Activated naive CD8-positive, alpha-beta T cell (primary cell): ENCODE measurements around the gene R3HDM1.
"Not testable (repeated sequence)": the region's sequence is repeated elsewhere in the genome, so short reads cannot be mapped to it uniquely, and the experiment has no call there.

Experiments
- H3K27ac Mint-ChIP-seq: one replicate; pipeline ENCODE4 v1.8.0; 2021; ENCODE audit warnings: mixed read lengths
- H3K27me3 Mint-ChIP-seq: one replicate; pipeline ENCODE4 v1.8.0; 2021; ENCODE audit warnings: mixed read lengths
- H3K36me3 Mint-ChIP-seq: one replicate; pipeline ENCODE4 v1.8.0; 2021; ENCODE audit warnings: mixed read lengths
- H3K4me1 Mint-ChIP-seq: one replicate; pipeline ENCODE4 v1.8.0; 2021; ENCODE audit warnings: low read depth, mixed read lengths
- H3K4me3 Mint-ChIP-seq: one replicate; pipeline ENCODE4 v1.8.0; 2021; ENCODE audit warnings: mild to moderate bottlenecking, mixed read lengths
- H3K9me3 Mint-ChIP-seq: one replicate; pipeline ENCODE4 v1.8.0; 2021; ENCODE audit warnings: low read depth, mixed read lengths

The R3HDM1 gene

GRCh38 chr2:135694711-135695110 is 163.4 kb downstream of the R3HDM1 start:
- no peaks in the 10 kb centered on the region for H3K27me3 Mint-ChIP-seq
- H3K4me3 Mint-ChIP-seq, result no peak overlapping the region
- H3K27ac Mint-ChIP-seq, result peak overlapping the region; percentile 56
- H3K9me3 Mint-ChIP-seq, result no peaks in the 10 kb centered on the region
- H3K4me1 Mint-ChIP-seq, result peaks cover 34% of the 10 kb centered on the region
- H3K36me3 Mint-ChIP-seq, result peaks cover 20% of the 10 kb centered on the region

GRCh38 chr2:135698838-135699237 is 167.6 kb downstream of the R3HDM1 start:
- Mint-ChIP-seq H3K4me1 (peaks cover 13% of the 10 kb centered on the region), H3K4me3 (no peak overlapping the region), H3K9me3 (no peaks in the 10 kb centered on the region), H3K27ac (no peak overlapping the region), H3K36me3 (peaks cover 16% of the 10 kb centered on the region), H3K27me3 (no peaks in the 10 kb centered on the region)

GRCh38 chr2:135701442-135701841 is 170.2 kb downstream of the R3HDM1 start:
- Mint-ChIP-seq H3K4me3 (no peak overlapping the region), H3K36me3 (no peaks in the 10 kb centered on the region), H3K9me3 (no peaks in the 10 kb centered on the region), H3K4me1 (no peaks in the 10 kb centered on the region), H3K27ac (no peak overlapping the region), H3K27me3 (no peaks in the 10 kb centered on the region)

GRCh38 chr2:135703300-135703699 is 172.0 kb downstream of the R3HDM1 start:
- Mint-ChIP-seq H3K27me3 (no peaks in the 10 kb centered on the region), H3K36me3 (no peaks in the 10 kb centered on the region), H3K27ac (no peak overlapping the region), H3K4me3 (no peak overlapping the region), H3K9me3 (no peaks in the 10 kb centered on the region), H3K4me1 (no peaks in the 10 kb centered on the region)

- not testable (repeated sequence) for H3K27me3 Mint-ChIP-seq, H3K36me3 Mint-ChIP-seq, H3K4me3 Mint-ChIP-seq, H3K4me1 Mint-ChIP-seq, H3K27ac Mint-ChIP-seq, H3K9me3 Mint-ChIP-seq
Measured at GRCh38 chr2:135704075-135704474, 172.8 kb downstream of the R3HDM1 start.

- no peak overlapping the region for H3K27ac Mint-ChIP-seq
Measured at GRCh38 chr2:135708159-135708558, 176.9 kb downstream of the R3HDM1 start.

GRCh38 chr2:135709992-135710391 is 178.7 kb downstream of the R3HDM1 start:
- Mint-ChIP-seq H3K36me3 (peaks cover 6% of the 10 kb centered on the region), H3K27ac (no peak overlapping the region), H3K27me3 (no peaks in the 10 kb centered on the region), H3K4me1 (no peaks in the 10 kb centered on the region), H3K9me3 (no peaks in the 10 kb centered on the region), H3K4me3 (no peak overlapping the region)

More at GRCh38 chr2:135708159-135708558, 176.9 kb downstream of the R3HDM1 start:
- Mint-ChIP-seq H3K9me3 (no peaks in the 10 kb centered on the region), H3K36me3 (peaks cover 6% of the 10 kb centered on the region), H3K4me1 (no peaks in the 10 kb centered on the region), H3K27me3 (no peaks in the 10 kb centered on the region), H3K4me3 (no peak overlapping the region)

GRCh38 chr2:135715086-135715485 is 183.8 kb downstream of the R3HDM1 start:
- not testable (repeated sequence) for H3K9me3 Mint-ChIP-seq, H3K27me3 Mint-ChIP-seq, H3K4me3 Mint-ChIP-seq, H3K4me1 Mint-ChIP-seq, H3K27ac Mint-ChIP-seq, H3K36me3 Mint-ChIP-seq

- H3K27ac Mint-ChIP-seq, result no peak overlapping the region
- no peaks in the 10 kb centered on the region for H3K27me3 Mint-ChIP-seq
- no peaks in the 10 kb centered on the region for H3K9me3 Mint-ChIP-seq
- peaks cover 11% of the 10 kb centered on the region for H3K4me1 Mint-ChIP-seq
- H3K36me3 Mint-ChIP-seq, result peaks cover 5% of the 10 kb centered on the region
- H3K4me3 Mint-ChIP-seq, result no peak overlapping the region
Measured at GRCh38 chr2:135728064-135728743, 196.9 kb downstream of the R3HDM1 start.

- peak overlapping the region; percentile 25 for H3K27ac Mint-ChIP-seq
- no peaks in the 10 kb centered on the region for H3K36me3 Mint-ChIP-seq
- no peaks in the 10 kb centered on the region for H3K27me3 Mint-ChIP-seq
- H3K9me3 Mint-ChIP-seq, result no peaks in the 10 kb centered on the region
- H3K4me1 Mint-ChIP-seq, result peaks cover 23% of the 10 kb centered on the region
- peak overlapping the region; percentile 0 for H3K4me3 Mint-ChIP-seq
Measured at GRCh38 chr2:135732561-135732960, 201.3 kb downstream of the R3HDM1 start.

- peak overlapping the region; percentile 42 for H3K4me3 Mint-ChIP-seq
- peaks cover 23% of the 10 kb centered on the region for H3K4me1 Mint-ChIP-seq
- H3K27ac Mint-ChIP-seq, result peak overlapping the region; percentile 25
- H3K36me3 Mint-ChIP-seq, result no peaks in the 10 kb centered on the region
- H3K27me3 Mint-ChIP-seq, result no peaks in the 10 kb centered on the region
- H3K9me3 Mint-ChIP-seq, result no peaks in the 10 kb centered on the region
Measured at GRCh38 chr2:135733045-135733444, 201.8 kb downstream of the R3HDM1 start.

- Mint-ChIP-seq H3K27ac (no peak overlapping the region), H3K36me3 (no peaks in the 10 kb centered on the region), H3K27me3 (no peaks in the 10 kb centered on the region), H3K4me3 (no peak overlapping the region), H3K9me3 (peaks cover 4% of the 10 kb centered on the region), H3K4me1 (peaks cover 23% of the 10 kb centered on the region)
Measured at GRCh38 chr2:135736546-135736945, 205.3 kb downstream of the R3HDM1 start.

GRCh38 chr2:135740206-135740605 is 208.9 kb downstream of the R3HDM1 start:
- Mint-ChIP-seq H3K27ac (no peak overlapping the region), H3K4me1 (peaks cover 24% of the 10 kb centered on the region), H3K4me3 (no peak overlapping the region), H3K36me3 (peaks cover 2% of the 10 kb centered on the region), H3K27me3 (no peaks in the 10 kb centered on the region), H3K9me3 (peaks cover 4% of the 10 kb centered on the region)

GRCh38 chr2:135741043-135741394 is 209.7 kb downstream of the R3HDM1 start:
- H3K36me3 Mint-ChIP-seq, result peaks cover 2% of the 10 kb centered on the region
- H3K4me3 Mint-ChIP-seq, result peak overlapping the region; percentile 95
- peaks cover 29% of the 10 kb centered on the region for H3K4me1 Mint-ChIP-seq
- H3K27me3 Mint-ChIP-seq, result no peaks in the 10 kb centered on the region
- peaks cover 4% of the 10 kb centered on the region for H3K9me3 Mint-ChIP-seq
- peak overlapping the region; percentile 75 for H3K27ac Mint-ChIP-seq

- Mint-ChIP-seq H3K36me3 (peaks cover 6% of the 10 kb centered on the region), H3K27ac (peak within 1 kb of the TSS; percentile 98), H3K4me3 (peak within 1 kb of the TSS; percentile 95), H3K9me3 (peaks cover 4% of the 10 kb centered on the region), H3K27me3 (no peaks in the 10 kb centered on the region), H3K4me1 (peaks cover 36% of the 10 kb centered on the region)
Measured at GRCh38 chr2:135741395-135742324, 210.4 kb downstream of the R3HDM1 start, which contains the start of gene UBXN4. UBXN4 (plus strand) TSS chr2:135741855; CDS start chr2:135741930, 75 bp downstream.
